Choroid plexus epithelial cell (primary cell): ENCODE measurements around the gene ELK4.

ENCODE experiments used
- DNase-seq: peaks from one replicate; pipeline ENCODE4 v3.0.0-alpha.2; 2010; ENCODE audit warnings: low read depth
- H3K4me3 ChIP-seq: 2 replicates; pipeline ENCODE4 v1.5.1; 2011; ENCODE audit warnings: low read depth, mild to moderate bottlenecking, control low read depth, low read length, moderate library complexity
- TF ChIP-seq, protein P1 (sequence below): conservative IDR thresholded peaks from 2 replicates; pipeline ENCODE4 v1.5.1; 2011; ENCODE audit warnings: low read depth, mild to moderate bottlenecking, control low read depth, inconsistent platforms, low read length, moderate library complexity

ELK4 gene

GRCh38 chr1:205616563-205617293 lies 15.1 kb downstream of the ELK4 start:
- TF ChIP-seq, protein P1, sequence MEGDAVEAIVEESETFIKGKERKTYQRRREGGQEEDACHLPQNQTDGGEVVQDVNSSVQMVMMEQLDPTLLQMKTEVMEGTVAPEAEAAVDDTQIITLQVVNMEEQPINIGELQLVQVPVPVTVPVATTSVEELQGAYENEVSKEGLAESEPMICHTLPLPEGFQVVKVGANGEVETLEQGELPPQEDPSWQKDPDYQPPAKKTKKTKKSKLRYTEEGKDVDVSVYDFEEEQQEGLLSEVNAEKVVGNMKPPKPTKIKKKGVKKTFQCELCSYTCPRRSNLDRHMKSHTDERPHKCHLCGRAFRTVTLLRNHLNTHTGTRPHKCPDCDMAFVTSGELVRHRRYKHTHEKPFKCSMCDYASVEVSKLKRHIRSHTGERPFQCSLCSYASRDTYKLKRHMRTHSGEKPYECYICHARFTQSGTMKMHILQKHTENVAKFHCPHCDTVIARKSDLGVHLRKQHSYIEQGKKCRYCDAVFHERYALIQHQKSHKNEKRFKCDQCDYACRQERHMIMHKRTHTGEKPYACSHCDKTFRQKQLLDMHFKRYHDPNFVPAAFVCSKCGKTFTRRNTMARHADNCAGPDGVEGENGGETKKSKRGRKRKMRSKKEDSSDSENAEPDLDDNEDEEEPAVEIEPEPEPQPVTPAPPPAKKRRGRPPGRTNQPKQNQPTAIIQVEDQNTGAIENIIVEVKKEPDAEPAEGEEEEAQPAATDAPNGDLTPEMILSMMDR: no peak
- H3K4me3 ChIP-seq: no peak overlapping the region
- DNase-seq: no peak

GRCh38 chr1:205615789-205616188 lies 16.0 kb downstream of the ELK4 start:
- no peak for DNase-seq
- H3K4me3 ChIP-seq: no peak overlapping the region
- TF ChIP-seq, protein P1: no peak

- H3K4me3 ChIP-seq: no peak overlapping the region
- no peak for DNase-seq
- TF ChIP-seq, protein P1: no peak
These were observed 17.9 kb downstream of the ELK4 start for GRCh38 chr1:205613854-205614412.

GRCh38 chr1:205612556-205612955 lies 19.3 kb downstream of the ELK4 start:
- TF ChIP-seq, protein P1: no peak
- no peak overlapping the region for H3K4me3 ChIP-seq
- DNase-seq: no peak

GRCh38 chr1:205612104-205612503 lies 19.7 kb downstream of the ELK4 start:
- DNase-seq: no peak

DNA sequence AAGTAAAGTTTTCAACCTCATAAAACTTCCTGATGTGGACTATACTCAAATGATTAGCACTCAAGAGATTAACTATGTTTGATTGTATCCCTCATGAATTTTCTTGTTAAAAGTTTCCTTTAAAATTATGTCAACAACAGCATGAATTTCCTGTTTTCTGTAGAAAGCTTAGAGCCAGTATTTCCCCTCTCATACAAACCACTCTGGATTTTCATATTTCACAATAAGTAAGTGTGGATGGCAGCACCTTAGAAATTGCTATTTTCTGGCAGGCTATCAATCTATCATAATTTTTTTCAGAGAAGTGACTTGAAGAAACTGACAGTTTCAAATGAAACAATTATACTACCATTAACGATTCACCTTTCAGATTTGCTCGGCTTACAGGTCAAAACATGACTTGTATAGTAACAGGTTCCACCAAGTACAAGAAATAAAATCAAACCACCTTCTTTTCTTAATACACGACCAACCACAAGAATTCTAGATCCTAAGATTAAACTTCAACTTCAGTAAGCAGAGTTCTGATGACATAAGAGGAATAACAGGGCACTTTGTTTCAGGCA lies 20.8 kb downstream of the ELK4 start:
- DNase-seq: no peak
- TF ChIP-seq, protein P1: no peak
- H3K4me3 ChIP-seq: no peak overlapping the region

More at GRCh38 chr1:205612104-205612503, 19.7 kb downstream of the ELK4 start:
- TF ChIP-seq, protein P1: no peak
- H3K4me3 ChIP-seq: no peak overlapping the region
